Hepatocyte (in vitro differentiated cells): ENCODE results near the gene ZNF436.

ENCODE experiments used
- CTCF ChIP-seq: fragments of 200-600 bp; sonication (generic); IDR thresholded peaks from 2 replicates; pipeline ENCODE4 v1.5.1; 2016; ENCODE audit warnings: antibody characterized with exemption, mild to moderate bottlenecking; ENCODE audit not compliant: poor library complexity
- EZH2 ChIP-seq: fragments of 200-600 bp; sonication (generic); IDR thresholded peaks from 2 replicates; pipeline ENCODE4 v1.6.1; 2016; ENCODE audit warnings: antibody characterized with exemption, mild to moderate bottlenecking, borderline replicate concordance
- EZH2phosphoT487 ChIP-seq: fragments of 200-600 bp; sonication (generic); IDR thresholded peaks from one replicate; pipeline ENCODE4 v1.6.1; 2018; ENCODE audit warnings: antibody characterized with exemption, mild to moderate bottlenecking, low read depth, moderate library complexity; ENCODE audit not compliant: unreplicated experiment, severe bottlenecking

GRCh38 chr1:23395154-23395724 lies 25.6 kb upstream of the ZNF436 start:
- TF ChIP-seq EZH2phosphoT487 (no peak), CTCF (no peak), EZH2 (no peak)
